HepG2 (cell line): Measurements from ENCODE around the gene MSMO1. TPM values are rescaled to one million over a fixed set of nuclear protein-coding genes. Genes with fewer than 3 reads are reported as not detected.

Source experiments
- ATAC-seq: fragments of 200-7000 bp; cut with Tn5 transposase; 3 replicates; pipeline ENCODE4 v1.9.1; 2020; ENCODE audit warnings: mild to moderate bottlenecking, moderate library complexity
- BruUV-seq: library from RNA; stranded (reverse); fragments of 400-500 nt; replicated peaks from 2 replicates; lab custom pipeline; 2021; lab: Mats Ljungman, UMichigan
- CTCF ChIA-PET: fragments of 300-600 bp; formaldehyde crosslinking; extraction: SDS; loops from one replicate; lab custom pipeline; 2021; ENCODE audit warnings: low total read pairs, inconsistent platforms, low intra/inter-chr PET ratio; lab: Yijun Ruan, JAX
- POLR2A ChIA-PET: fragments of 350-600 bp; sonication (Branson Sonifier 250); formaldehyde crosslinking; loops from one replicate; lab custom pipeline; 2020; ENCODE audit warnings: antibody characterized with exemption, inconsistent platforms; lab: Yijun Ruan, JAX
- DNase-seq: peaks from one replicate; pipeline ENCODE4 v3.0.0-alpha.2; 2015; ENCODE audit warnings: low spot score
- FAIRE-seq: peaks from 3 replicates; lab custom pipeline; 2011; peaks lifted over from hg19 to GRCh38; lab: Jason Lieb, UNC
- H2AFZ ChIP-seq: one replicate; pipeline ENCODE4 v1.6.1; 2011; ENCODE audit warnings: low read length, inconsistent platforms
- H3K27ac ChIP-seq: fragments of 300-600 bp; 3 replicates; pipeline ENCODE4 v1.8.0; 2011; ENCODE audit warnings: mixed run types, mild to moderate bottlenecking, mixed read lengths, low read length, inconsistent platforms; ENCODE audit not compliant: insufficient read depth; ENCODE audit errors: extremely low read length
- H3K27me3 ChIP-seq, 2 experiments: fragments of 200-600 bp in 1 of 2; 2 replicates in 1 of 2; 3 replicates in 1 of 2; pipeline versions ENCODE4 v1.6.0 to v1.8.0; 2011; ENCODE audit warnings: low read length in 2 of 2, mild to moderate bottlenecking in 2 of 2, moderate library complexity in 2 of 2, inconsistent platforms in 1 of 2; ENCODE audit not compliant: insufficient read depth in 2 of 2, control insufficient read depth in 1 of 2
- H3K36me3 ChIP-seq, 2 experiments: fragments of 200-600 bp in 1 of 2; replicated peaks in 1 of 2; 2 replicates in 1 of 2; 3 replicates in 1 of 2; pipeline versions ENCODE4 v1.5.1 to v1.8.0; 2011; ENCODE audit warnings: low read length in 2 of 2, inconsistent platforms in 1 of 2; ENCODE audit not compliant: insufficient read depth in 2 of 2, control insufficient read depth in 1 of 2
- H3K4me1 ChIP-seq: 2 replicates; pipeline ENCODE4 v1.5.1; 2012; ENCODE audit warnings: low read length, inconsistent platforms; ENCODE audit not compliant: insufficient read depth
- H3K4me2 ChIP-seq: 2 replicates; pipeline ENCODE4 v1.6.0; 2011; ENCODE audit warnings: low read depth, low read length, inconsistent platforms
- H3K4me3 ChIP-seq, 3 experiments: fragments of 200-600 bp in 1 of 3; sonication (generic), shearing (Covaris generic) in 1 of 3; replicated peaks in 1 of 3; 2 replicates each; pipeline ENCODE4 v1.5.1; 2011 to 2016; ENCODE audit warnings: low read length in 3 of 3, inconsistent platforms in 2 of 3, low read depth in 2 of 3, mild to moderate bottlenecking in 2 of 3, control low read depth in 1 of 3, mixed read lengths in 1 of 3; ENCODE audit not compliant: insufficient read depth in 1 of 3
- H3K79me2 ChIP-seq: one replicate; pipeline ENCODE4 v1.6.1; 2011; ENCODE audit warnings: low read length, inconsistent platforms; ENCODE audit not compliant: insufficient read depth
- H3K9ac ChIP-seq: 2 replicates; pipeline ENCODE4 v1.6.0; 2011; ENCODE audit warnings: mild to moderate bottlenecking, low read depth, low read length, inconsistent platforms; ENCODE audit not compliant: insufficient read depth
- H3K9me3 ChIP-seq: 2 replicates; pipeline ENCODE4 v1.5.1; 2012; ENCODE audit warnings: mild to moderate bottlenecking, low read length
- H4K20me1 ChIP-seq: 2 replicates; pipeline ENCODE4 v1.6.0; 2011; ENCODE audit warnings: inconsistent platforms, mild to moderate bottlenecking, low read length, moderate library complexity; ENCODE audit not compliant: insufficient read depth
- ARNT ChIP-seq: fragments of 450-650 bp; IDR thresholded peaks from 2 replicates; pipeline ENCODE4 v1.6.1; 2017
- ATF7 ChIP-seq, 2 experiments: fragments of 450-650 bp in 1 of 2; sonication (generic) in 1 of 2; formaldehyde crosslinking in 1 of 2; IDR thresholded peaks; 2 replicates each; pipeline versions ENCODE4 v1.4.0 to v1.6.1; 2016 to 2020; ENCODE audit warnings: antibody characterized with exemption in 1 of 2, mild to moderate bottlenecking in 1 of 2, missing genetic modification reagents in 1 of 2
- ATM ChIP-seq: fragments of 450-650 bp; IDR thresholded peaks from 2 replicates; pipeline ENCODE4 v1.7.1; 2017; ENCODE audit warnings: mild to moderate bottlenecking, borderline replicate concordance
- CHD2 ChIP-seq: IDR thresholded peaks from 2 replicates; pipeline ENCODE4 v1.6.1; 2011; ENCODE audit warnings: low read depth, low read length, improper control_type of control experiment
- FOXK1 ChIP-seq: sonication (generic); formaldehyde crosslinking; IDR thresholded peaks from 2 replicates; pipeline ENCODE4 v1.4.0; 2020; ENCODE audit warnings: low read depth, missing genetic modification reagents, borderline replicate concordance
- GZF1 ChIP-seq: sonication (generic); formaldehyde crosslinking; IDR thresholded peaks from 2 replicates; pipeline ENCODE4 v1.5.1; 2020; ENCODE audit warnings: mild to moderate bottlenecking, missing genetic modification reagents
- HOXA5 ChIP-seq: sonication (generic); formaldehyde crosslinking; IDR thresholded peaks from 2 replicates; pipeline ENCODE4 v1.4.0; 2020; ENCODE audit warnings: missing genetic modification reagents
- RBM22 ChIP-seq: fragments of 200-400 bp; formaldehyde crosslinking; optimal IDR thresholded peaks from 2 replicates; pipeline ENCODE3; 2017; ENCODE audit warnings: mild to moderate bottlenecking, low read length, moderate library complexity
- SAFB2 ChIP-seq: sonication (generic); formaldehyde crosslinking; IDR thresholded peaks from 2 replicates; pipeline ENCODE4 v1.5.1; 2020; ENCODE audit warnings: missing genetic modification reagents, low read depth, mild to moderate bottlenecking, borderline replicate concordance
- SIN3B ChIP-seq: fragments of 150-350 bp; IDR thresholded peaks from 2 replicates; pipeline ENCODE4 v1.6.1; 2014; ENCODE audit warnings: low read length
- TBL1XR1 ChIP-seq: fragments of 150-350 bp; IDR thresholded peaks from 2 replicates; pipeline ENCODE4 v1.6.1; 2014; ENCODE audit warnings: borderline replicate concordance, low read length; ENCODE audit not compliant: partially characterized antibody
- ZNF224 ChIP-seq: sonication (generic); formaldehyde crosslinking; IDR thresholded peaks from 2 replicates; pipeline ENCODE4 v1.5.0; 2020; ENCODE audit warnings: mild to moderate bottlenecking, missing genetic modification reagents
- ZNF234 ChIP-seq: sonication (generic); formaldehyde crosslinking; conservative IDR thresholded peaks from 2 replicates; pipeline ENCODE4 v1.5.1; 2020; ENCODE audit warnings: mild to moderate bottlenecking, missing genetic modification reagents
- ZNF292 ChIP-seq: sonication (generic); formaldehyde crosslinking; IDR thresholded peaks from 2 replicates; pipeline ENCODE4 v1.8.1; 2022; ENCODE audit warnings: mild to moderate bottlenecking, low read depth, missing genetic modification reagents, borderline replicate concordance
- ZNF614 ChIP-seq: IDR thresholded peaks from 2 replicates; pipeline ENCODE4 v1.6.1; 2018; ENCODE audit warnings: missing biosample characterization, missing genetic modification reagents, inconsistent platforms, borderline replicate concordance
- ZNF777 ChIP-seq: sonication (generic); formaldehyde crosslinking; IDR thresholded peaks from 2 replicates; pipeline ENCODE4 v1.4.0; 2020; ENCODE audit warnings: missing genetic modification reagents
- ZNF782 ChIP-seq: sonication (generic); formaldehyde crosslinking; IDR thresholded peaks from 2 replicates; pipeline ENCODE4 v1.4.0; 2020; ENCODE audit warnings: missing genetic modification reagents, mild to moderate bottlenecking, borderline replicate concordance
- ZNF883 ChIP-seq: sonication (generic); formaldehyde crosslinking; IDR thresholded peaks from 2 replicates; pipeline ENCODE4 v1.5.1; 2020; ENCODE audit warnings: mild to moderate bottlenecking, missing genetic modification reagents; ENCODE audit errors: not compliant biosample characterization
- ZNF891 ChIP-seq: sonication (generic); formaldehyde crosslinking; IDR thresholded peaks from 2 replicates; pipeline ENCODE4 v1.5.0; 2020; ENCODE audit warnings: mild to moderate bottlenecking, missing genetic modification reagents
- WGBS: methylation state at CpG from one replicate; pipeline ENCODE4 v1.1.6; 2017; ENCODE audit warnings: low lambda C conversion rate; 5-methylcytosine and 5-hydroxymethylcytosine counted together
- in situ Hi-C: cut with HindIII; loops from 2 replicates; pipeline ENCODE4 v1.10.0; 2017; ENCODE audit warnings: low pct_unique_long_range_greater_than_20kb; ENCODE audit not compliant: extremely low pct_ligation_motif_present
- intact Hi-C: fragments of 100-400 bp; cut with micrococcal nuclease; formaldehyde crosslinking; loops from one replicate; pipeline ENCODE4 v1.10.0; 2022; ENCODE audit not compliant: unreplicated experiment
- polyA plus RNA-seq, 8 experiments: library from polyadenylated mRNA; depleted of rRNA in 3 of 8; stranded (reverse) in 7 of 8; unstranded in 1 of 8; fragments of >200 nt; fragmentation: Illumina TruSeq in 4 of 8; extraction: Trizol in 4 of 8; gene quantifications; 2 replicates each; pipeline versions ENCODE4 v1.2.1 to v1.2.3, GENCODE V29; 2011 to 2016; ENCODE audit warnings: low read depth in 4 of 8, missing spikeins in 1 of 8, mixed read lengths in 1 of 8; ENCODE audit not compliant: insufficient read depth in 1 of 8
- total RNA-seq, 5 experiments: library from RNA; depleted of rRNA; stranded (reverse); fragments of >200 nt; fragmentation: Illumina TruSeq; extraction: Trizol; gene quantifications; 2 replicates each; pipeline ENCODE4 v1.2.3, GENCODE V29; 2016; ENCODE audit warnings: low read depth in 1 of 5
- TF ChIP-seq, protein P1 (sequence below): sonication (generic); formaldehyde crosslinking; IDR thresholded peaks from 2 replicates; pipeline ENCODE4 v1.9.0; 2021; ENCODE audit warnings: missing genetic modification reagents, borderline replicate concordance
- TF ChIP-seq, protein P2 (sequence below): sonication (generic); formaldehyde crosslinking; IDR thresholded peaks from 2 replicates; pipeline ENCODE4 v1.8.0; 2022; ENCODE audit warnings: missing genetic modification reagents, mild to moderate bottlenecking, moderate library complexity, borderline replicate concordance

The MSMO1 gene
- total and polyA plus RNA-seq, 2 of the 13 experiments (the other 11 are each of a cell fraction or from before 2014, with no cell fraction given), result 98.1 to 216 TPM

DNA sequence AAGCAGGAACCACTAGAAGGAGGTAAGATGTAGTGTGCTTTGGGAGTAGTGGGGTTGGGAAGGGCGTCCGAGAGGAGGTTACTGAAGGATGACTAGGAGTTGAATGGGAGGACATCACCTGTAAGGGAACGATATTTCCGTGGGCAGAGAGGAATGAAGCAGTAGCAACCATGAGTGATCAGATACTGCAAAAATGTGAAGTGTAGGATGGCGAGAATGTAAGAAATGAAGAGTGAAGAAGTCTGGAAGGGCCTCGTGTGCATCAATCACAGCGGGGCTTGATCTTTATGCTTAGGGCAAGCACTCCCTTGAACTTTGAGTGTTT is 594 bp downstream of the MSMO1 start:
- BruUV-seq, result no TSS peak
- Histone ChIP-seq H3K9me3 (no peaks in the 10 kb centered on the region), H3K4me3 (peak overlapping the region; percentile 77 to 96 (median 78)), H3K4me1 (peaks cover 43% of the 10 kb centered on the region), H3K27ac (peak overlapping the region; percentile 93), H3K27me3 (peaks cover 0 to 5% of the 10 kb centered on the region in 2 experiments; a peak in 1 of 5 replicates), H3K9ac (peak overlapping the region; percentile 96), H3K36me3 (peaks cover 0 to 19% of the 10 kb centered on the region in 2 experiments; a peak in 2 of 5 replicates), H4K20me1 (peaks cover 44% of the 10 kb centered on the region), H2AFZ (no peak overlapping the region), H3K79me2 (peaks cover 63% of the 10 kb centered on the region), H3K4me2 (peak overlapping the region; percentile 88)
- in situ Hi-C loops, result loop anchor here (5.0 kb wide), 1 partner anchor 121 kb away; the partner anchor contains the start of gene KLHL2
- intact Hi-C loops, result loop anchor here (5.0 kb wide), 3 partner anchors 71 to 216 kb away; partner anchors contain the start of gene TMEM192
- ATAC-seq, result no peak
- WGBS, result 0% methylated on average over 7 of the region's 7 CpGs
- FAIRE-seq, result no peak
- no peak for DNase-seq
- CTCF ChIA-PET, result no interaction called here
- POLR2A ChIA-PET, result interaction anchor here (0.9 to 1.6 kb wide), 7 partner anchors 15 to 121 kb away, joined by 3 to 7 read pairs (median 4); partner anchors contain the start of genes CPE and KLHL2
- TF ChIP-seq GZF1 (CRISPR knock-in tag), result 0 out of 2 replicates have a peak, but pooled peaks have one; percentile 2
- TF ChIP-seq ZNF891 (CRISPR knock-in tag), result no peak
- TF ChIP-seq, protein P1, sequence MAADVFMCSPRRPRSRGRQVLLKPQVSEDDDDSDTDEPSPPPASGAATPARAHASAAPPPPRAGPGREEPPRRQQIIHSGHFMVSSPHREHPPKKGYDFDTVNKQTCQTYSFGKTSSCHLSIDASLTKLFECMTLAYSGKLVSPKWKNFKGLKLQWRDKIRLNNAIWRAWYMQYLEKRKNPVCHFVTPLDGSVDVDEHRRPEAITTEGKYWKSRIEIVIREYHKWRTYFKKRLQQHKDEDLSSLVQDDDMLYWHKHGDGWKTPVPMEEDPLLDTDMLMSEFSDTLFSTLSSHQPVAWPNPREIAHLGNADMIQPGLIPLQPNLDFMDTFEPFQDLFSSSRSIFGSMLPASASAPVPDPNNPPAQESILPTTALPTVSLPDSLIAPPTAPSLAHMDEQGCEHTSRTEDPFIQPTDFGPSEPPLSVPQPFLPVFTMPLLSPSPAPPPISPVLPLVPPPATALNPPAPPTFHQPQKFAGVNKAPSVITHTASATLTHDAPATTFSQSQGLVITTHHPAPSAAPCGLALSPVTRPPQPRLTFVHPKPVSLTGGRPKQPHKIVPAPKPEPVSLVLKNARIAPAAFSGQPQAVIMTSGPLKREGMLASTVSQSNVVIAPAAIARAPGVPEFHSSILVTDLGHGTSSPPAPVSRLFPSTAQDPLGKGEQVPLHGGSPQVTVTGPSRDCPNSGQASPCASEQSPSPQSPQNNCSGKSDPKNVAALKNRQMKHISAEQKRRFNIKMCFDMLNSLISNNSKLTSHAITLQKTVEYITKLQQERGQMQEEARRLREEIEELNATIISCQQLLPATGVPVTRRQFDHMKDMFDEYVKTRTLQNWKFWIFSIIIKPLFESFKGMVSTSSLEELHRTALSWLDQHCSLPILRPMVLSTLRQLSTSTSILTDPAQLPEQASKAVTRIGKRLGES, result no peak
- TF ChIP-seq ZNF234 (CRISPR knock-in tag), result 0 out of 2 replicates have a peak, but pooled peaks have one; percentile 50
- no peak for TF ChIP-seq ZNF292 (CRISPR knock-in tag)
- TF ChIP-seq ATM, result no peak
- TF ChIP-seq ZNF777 (CRISPR knock-in tag), result no peak
- TF ChIP-seq ZNF614 (CRISPR knock-in tag), result no peak
- TF ChIP-seq, protein P2, sequence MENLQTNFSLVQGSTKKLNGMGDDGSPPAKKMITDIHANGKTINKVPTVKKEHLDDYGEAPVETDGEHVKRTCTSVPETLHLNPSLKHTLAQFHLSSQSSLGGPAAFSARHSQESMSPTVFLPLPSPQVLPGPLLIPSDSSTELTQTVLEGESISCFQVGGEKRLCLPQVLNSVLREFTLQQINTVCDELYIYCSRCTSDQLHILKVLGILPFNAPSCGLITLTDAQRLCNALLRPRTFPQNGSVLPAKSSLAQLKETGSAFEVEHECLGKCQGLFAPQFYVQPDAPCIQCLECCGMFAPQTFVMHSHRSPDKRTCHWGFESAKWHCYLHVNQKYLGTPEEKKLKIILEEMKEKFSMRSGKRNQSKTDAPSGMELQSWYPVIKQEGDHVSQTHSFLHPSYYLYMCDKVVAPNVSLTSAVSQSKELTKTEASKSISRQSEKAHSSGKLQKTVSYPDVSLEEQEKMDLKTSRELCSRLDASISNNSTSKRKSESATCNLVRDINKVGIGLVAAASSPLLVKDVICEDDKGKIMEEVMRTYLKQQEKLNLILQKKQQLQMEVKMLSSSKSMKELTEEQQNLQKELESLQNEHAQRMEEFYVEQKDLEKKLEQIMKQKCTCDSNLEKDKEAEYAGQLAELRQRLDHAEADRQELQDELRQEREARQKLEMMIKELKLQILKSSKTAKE (CRISPR knock-in tag), result no peak
- TF ChIP-seq ZNF782 (CRISPR knock-in tag), result no peak
- TF ChIP-seq SIN3B, result no peak
- TF ChIP-seq RBM22, result peak; percentile 36
- TF ChIP-seq HOXA5 (CRISPR knock-in tag), result no peak
- TF ChIP-seq ZNF224 (CRISPR knock-in tag), result 0 out of 2 replicates have a peak, but pooled peaks have one; percentile 4
- TF ChIP-seq ATF7 (IDR thresholded peaks at IDR 0.05), result no peak
- TF ChIP-seq ATF7 (CRISPR knock-in tag; IDR thresholded peaks at IDR 0.05), result no peak
- TF ChIP-seq ZNF883 (CRISPR knock-in tag), result no peak
- TF ChIP-seq SAFB2 (CRISPR knock-in tag), result 0 out of 2 replicates have a peak, but pooled peaks have one; percentile 10
- no peak for TF ChIP-seq CHD2
- no peak for TF ChIP-seq FOXK1 (CRISPR knock-in tag)
- no peak for TF ChIP-seq TBL1XR1
- no peak for TF ChIP-seq ARNT
